ENCODE measurements around the gene PTPRN2. TPM values are rescaled to one million over a fixed set of nuclear protein-coding genes. Genes with fewer than 3 reads are reported as not detected.
"Not testable (repeated sequence)": the region's sequence is repeated elsewhere in the genome, so short reads cannot be mapped to it uniquely, and the experiment has no call there.

The PTPRN2 gene
- total RNA-seq, 1 donor from 2014 or later: 0.72 TPM

DNA sequence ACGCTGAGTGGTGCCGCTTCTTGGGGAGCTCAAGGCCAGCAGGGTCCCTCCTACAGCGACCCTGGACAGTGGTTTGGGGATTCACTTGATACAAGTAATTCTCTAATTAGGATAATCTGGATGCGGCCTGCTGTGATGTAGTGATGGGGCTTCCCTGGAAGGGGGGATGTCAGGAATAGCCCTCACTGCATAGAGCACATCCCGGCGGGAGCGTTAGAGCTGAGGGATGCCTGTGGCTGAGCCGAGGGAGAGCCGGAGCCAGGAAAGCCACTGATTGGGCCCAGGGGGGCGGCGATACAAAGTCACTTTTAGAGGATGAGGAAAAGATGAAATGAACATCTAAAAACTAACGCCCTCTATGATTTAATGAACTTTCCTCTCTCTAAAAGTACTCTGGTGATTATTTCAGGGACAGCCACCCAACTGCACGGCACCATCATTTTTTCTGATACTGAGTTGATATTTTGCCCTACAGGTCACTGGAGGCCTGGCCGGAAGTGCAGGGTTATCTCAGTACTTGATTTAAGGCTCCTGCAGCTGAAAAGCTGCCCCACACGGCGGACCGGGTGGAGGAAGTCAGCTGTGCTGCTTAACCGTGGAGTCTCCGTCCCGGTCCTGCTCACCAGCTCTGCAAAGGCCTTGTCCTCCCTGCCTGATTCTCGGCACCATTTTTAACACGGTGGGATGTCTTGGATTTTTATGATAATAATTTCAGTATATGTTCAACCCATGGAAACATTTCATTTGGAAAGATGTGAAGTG is 732.0 kb downstream of the PTPRN2 start:
- no peak for DNase-seq (ENCODE audit: low spot score)

DNA sequence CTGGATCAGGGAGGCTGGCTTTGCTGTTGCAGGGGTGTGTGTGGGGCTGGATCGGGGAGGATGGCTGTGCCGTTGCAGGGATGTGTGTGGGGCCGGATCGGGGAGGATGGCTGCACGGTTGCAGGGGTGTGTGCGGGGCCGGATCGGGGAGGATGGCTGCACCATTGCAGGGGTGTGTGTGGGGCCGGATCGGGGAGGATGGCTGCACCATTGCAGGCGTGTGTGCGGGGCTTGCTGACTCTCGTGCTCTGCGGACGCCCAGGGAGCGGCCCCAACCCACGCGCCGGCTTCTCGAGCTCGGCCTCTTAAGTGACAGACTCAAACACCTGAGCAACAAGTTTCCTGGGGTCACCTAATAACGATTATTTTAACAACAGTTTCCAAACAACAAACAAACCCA is 732.6 kb downstream of the PTPRN2 start:
- no peak for DNase-seq (ENCODE audit: low spot score)

DNA sequence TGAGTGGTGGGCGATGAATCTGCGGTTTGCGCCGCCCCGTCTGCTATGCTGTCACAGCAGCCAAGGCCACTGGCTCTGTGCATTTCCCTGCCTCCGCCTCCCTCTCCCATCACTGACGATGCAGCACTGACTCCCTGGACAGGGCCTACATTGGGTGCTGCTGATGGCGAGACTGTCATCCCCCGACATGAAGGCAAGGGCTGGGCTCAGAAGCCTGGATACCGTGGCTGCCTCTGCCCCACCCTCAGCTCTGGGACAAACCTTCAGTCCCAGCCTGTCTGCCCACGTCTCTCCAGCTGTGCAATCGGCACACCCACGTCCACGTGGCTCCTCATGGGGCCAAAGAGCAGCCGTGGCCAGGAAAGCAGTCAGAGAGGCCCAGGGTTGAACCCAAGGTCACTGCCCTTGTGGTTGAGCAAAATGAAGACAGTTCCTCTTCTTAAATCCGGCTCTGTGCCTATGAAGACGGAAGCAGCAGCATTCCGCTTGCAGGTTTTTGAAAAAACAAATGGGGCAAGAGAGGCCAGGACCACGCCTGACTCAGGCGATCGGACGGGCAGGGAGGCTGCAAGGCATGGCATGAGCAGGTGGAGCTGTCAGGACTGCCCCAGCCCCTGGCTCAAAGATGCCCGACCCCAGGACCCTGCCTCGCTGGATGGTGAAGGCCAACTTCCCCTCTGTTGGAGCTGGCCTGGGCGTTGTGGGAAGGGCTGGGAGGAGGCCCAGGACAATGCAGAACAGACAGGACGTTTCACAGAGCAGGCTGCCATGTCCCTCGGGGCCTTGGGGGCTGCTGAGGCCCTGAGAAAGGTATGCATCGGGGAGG is 733.3 kb downstream of the PTPRN2 start:
- peak; percentile 24 for DNase-seq (ENCODE audit: low spot score)

DNA sequence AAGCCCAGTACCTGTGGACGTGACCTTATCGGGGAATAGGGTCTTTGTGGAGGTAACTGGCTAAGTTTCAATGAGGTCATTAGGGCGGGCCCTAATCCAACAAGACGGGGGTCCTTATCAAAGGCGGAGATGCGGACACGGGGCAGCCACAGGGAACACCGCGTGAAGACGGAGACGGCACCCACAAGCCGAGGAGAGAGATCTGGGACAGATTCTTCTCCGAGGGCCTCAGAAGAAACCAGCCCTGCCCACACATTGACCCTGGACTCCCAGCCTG is 733.9 kb downstream of the PTPRN2 start:
- no peak for DNase-seq (ENCODE audit: low spot score)

DNA sequence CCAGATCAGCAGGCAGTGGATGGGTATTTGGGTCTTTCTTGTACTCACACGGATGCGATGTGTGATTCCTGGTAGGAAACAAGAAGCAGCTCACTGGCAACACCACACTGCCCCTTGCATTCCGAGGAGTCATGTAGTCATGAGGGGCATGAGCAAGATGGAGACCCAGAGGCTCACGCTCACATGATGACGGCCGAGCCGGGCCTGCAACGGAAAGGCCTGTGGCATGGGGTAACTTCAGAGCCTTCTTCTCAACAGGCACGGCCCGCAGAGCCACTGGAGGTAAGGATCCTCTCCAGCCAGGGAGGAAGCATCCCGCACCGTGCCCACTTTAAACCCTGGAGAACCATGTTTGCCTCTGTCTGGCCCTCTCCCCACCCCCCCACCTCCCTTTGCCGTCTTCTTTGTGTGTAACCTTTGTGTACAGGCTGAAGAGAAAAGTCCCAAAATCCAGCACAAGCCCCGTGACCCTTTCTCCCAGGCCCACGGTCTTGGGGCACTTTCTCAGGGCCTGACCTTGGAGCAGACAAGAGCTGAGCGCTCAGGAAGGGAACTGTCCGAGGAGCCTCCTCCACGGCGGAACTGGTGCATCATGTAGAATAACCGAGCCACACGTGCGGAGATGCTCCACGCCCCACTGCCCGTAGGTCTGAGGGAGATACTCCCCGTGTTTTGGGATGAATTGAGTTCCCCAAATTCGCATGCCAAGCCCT is 734.4 kb downstream of the PTPRN2 start:
- DNase-seq (ENCODE audit: low spot score): no peak

DNA sequence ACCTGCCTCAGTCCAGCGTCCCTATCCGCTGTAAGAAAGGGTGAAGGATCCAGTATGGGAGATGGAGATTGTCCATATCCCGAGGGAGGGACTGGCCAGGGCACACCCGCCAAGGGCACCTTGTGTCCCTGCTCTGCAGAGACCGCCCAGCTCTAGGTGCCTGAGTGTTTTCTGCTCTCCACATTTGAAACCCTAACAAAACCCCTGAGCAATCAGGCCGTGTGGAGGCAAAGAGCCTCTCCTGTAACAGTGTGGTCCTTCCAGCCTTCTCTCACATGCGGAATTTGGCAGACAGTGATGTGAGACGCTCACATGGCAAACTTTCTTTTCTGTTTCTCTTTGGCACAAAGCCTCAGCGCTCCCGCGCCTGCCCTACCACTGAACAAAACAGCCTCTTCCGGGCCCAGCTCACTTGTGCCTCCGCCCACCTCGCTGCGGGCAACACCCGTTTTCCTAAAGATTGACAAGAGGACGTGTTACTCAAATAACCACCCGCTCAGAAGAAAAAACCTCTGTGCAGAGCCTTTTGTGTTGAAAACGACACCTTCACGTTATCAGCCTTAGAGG is 736.0 kb downstream of the PTPRN2 start:
- peak; percentile 31 for DNase-seq (ENCODE audit: low spot score)

DNA sequence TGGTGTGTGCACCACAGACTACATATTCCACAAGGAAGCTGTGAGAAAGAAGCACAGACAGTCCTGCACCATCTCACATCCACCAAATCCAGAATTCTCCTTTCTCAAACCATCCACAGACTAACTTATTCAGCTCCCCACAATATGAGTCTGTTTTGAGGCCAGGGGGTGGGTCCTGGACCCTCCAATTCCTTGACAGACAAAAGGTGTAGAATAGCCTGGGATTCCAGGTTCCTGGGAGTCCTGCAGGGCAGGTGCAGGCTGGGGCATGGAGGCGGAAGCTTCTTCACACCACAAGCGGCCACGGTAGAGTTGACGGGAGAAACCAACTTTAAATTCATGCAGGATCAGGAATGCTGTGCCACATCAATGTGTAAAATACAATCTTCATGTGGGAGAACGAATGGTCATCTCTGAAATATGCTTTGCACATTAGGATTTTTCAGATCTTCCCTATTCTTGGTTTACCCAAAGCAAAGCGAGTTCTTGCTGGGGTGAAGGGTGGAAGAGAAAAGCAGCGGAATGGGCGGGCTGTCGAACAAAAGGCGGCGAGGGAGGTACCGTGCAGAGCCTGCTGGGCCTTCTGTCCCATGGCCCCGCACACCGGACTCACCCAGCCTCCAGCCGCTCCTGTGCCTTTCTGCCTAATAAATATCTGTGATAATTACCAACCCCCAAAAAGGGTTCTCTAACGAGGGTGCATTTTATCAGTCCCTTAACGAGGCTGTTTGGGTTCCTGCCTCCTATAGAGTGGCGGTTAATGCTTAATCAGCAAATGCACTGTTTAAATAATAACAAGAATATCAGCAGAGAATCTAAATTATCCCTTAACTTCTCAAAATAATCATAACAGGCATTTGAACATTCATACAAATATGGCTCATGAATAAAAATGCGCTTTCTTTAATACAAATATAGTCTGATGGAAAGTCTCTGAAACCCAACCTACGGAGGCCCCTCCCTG is 736.9 kb downstream of the PTPRN2 start:
- DNase-seq (ENCODE audit: low spot score): no peak

DNA sequence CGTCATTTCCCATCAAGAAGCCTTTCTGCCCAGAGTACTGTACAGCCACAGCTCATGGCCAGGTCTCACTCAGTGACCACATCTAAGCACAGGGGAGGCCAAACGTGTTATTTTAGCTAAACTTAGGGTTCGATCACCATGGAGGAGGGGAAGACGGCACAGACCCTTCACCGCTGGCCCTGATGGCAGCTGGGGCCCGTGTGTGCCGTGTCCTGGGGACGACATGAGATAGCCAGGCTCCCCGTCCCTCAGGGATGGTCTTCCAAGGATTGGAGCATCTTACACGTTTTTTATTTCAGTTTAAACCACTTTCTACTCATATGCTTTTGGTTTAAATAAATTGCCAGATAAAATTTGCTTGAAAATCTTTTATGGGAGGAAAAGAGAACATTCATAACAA is 737.9 kb downstream of the PTPRN2 start:
- DNase-seq (ENCODE audit: low spot score): no peak

DNA sequence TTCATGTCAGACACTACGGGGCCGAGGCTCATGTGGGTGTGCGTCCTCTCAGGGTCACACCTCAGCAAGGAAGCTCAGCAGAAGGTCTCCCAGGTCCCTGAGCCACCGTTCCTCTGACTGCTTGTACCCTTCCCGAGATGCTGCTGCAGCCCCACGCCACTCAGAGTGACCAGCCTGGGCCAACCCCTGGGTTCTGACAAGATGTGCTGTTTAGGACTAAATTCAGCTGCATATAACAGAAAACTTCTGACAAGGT is 738.4 kb downstream of the PTPRN2 start:
- DNase-seq (ENCODE audit: low spot score): no peak

DNA sequence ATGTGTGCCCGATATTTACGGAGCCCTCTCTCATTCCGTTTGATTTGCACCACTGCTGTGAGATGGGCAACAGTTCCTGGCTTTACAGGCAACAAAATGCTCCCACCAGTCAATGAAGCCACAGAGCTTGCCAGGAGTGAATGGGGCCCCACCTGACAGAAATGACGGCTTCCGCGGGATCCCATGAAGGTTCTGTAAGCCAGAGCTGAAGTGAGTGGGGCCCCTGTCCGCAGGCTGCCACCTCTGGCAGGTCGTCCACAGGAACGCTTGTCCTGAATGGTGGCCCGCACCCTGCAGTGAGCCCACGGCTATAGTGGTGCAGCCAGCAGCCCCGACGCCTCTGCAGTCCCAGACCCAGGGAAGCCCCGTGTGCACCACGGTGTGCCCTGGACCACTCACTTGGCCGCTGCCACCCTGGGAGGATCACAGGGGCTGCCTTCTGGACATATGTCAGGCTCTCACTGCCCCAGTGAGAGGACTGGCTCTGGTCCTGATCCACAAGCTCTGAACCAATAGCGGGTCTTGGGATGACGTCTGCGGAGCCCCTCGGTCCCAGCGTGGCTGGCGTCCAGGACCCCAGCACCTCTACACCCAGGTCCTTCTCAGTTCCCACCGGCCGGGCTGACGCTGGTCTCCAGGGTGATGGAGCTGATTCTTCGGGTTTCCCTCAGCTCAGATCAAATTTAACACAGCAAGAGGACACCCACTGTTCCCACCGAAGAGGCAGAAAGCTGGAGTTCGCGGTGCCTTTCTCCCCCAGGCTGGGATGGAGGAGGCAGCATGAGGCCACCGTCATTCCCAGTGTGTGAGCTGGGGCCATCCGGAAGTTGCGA is 738.9 kb downstream of the PTPRN2 start:
- DNase-seq (ENCODE audit: low spot score): no peak

DNA sequence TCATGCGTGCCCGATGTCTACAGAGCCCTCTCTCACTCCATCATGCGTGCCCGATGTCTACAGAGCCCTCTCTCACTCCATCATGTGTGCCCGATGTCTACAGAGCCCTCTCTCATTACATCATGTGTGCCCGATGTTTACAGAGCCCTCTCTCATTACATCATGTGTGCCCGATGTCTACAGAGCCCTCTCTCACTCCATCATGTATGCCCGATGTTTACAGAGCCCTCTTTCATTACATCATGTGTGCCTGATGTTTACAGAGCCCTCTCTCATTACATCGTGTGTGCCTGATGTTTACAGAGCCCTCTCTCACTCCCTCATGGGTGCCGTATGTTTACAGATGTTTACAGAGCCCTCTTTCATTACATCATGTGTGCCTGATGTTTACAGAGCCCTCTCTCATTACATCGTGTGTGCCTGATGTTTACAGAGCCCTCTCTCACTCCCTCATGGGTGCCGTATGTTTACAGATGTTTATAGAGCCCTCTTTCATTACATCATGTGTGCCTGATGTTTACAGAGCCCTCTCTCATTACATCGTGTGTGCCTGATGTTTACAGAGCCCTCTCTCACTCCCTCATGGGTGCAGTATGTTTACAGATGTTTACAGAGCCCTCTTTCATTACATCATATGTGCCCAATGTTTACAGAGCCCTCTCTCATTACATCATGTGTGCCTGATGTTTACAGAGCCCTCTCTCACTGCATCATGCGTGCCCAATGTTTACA is 739.7 kb downstream of the PTPRN2 start:
- DNase-seq (ENCODE audit: low spot score): not testable (repeated sequence)

DNA sequence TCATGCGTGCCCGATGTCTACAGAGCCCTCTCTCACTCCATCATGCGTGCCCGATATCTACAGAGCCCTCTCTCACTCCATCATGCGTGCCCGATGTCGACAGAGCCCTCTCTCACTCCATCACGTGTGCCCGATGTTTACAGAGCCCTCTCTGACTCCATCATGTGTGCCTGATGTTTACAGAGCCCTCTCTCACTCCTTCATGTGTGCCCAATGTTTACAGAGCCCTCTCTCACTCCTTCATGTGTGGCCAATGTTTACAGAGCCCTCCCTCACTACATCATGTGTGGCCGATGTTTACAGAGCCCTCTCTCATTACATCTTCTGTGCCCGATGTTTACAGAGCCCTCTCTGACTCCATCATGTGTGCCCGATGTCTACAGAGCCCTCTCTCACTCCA is 740.9 kb downstream of the PTPRN2 start:
- not testable (repeated sequence) for DNase-seq (ENCODE audit: low spot score)

DNA sequence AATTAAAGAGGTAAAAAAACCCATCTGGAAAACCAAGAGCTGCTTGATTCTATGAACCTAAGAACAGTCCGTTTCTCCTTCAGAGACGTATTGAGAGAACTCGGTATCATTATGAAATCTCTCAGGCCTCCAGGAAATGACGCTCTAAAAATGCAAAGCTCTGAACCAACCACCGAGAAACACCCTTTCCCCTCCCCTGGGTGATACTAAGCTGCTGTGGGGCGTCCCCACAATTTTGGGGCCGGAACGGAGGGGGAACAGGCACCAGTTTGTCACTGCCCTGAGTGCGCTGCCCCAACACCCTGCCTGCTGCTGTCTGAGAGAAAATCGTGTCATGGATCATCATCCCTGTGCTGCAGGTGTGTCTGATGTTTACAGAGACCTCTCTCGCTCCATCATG is 741.4 kb downstream of the PTPRN2 start:
- no peak for DNase-seq (ENCODE audit: low spot score)

DNA sequence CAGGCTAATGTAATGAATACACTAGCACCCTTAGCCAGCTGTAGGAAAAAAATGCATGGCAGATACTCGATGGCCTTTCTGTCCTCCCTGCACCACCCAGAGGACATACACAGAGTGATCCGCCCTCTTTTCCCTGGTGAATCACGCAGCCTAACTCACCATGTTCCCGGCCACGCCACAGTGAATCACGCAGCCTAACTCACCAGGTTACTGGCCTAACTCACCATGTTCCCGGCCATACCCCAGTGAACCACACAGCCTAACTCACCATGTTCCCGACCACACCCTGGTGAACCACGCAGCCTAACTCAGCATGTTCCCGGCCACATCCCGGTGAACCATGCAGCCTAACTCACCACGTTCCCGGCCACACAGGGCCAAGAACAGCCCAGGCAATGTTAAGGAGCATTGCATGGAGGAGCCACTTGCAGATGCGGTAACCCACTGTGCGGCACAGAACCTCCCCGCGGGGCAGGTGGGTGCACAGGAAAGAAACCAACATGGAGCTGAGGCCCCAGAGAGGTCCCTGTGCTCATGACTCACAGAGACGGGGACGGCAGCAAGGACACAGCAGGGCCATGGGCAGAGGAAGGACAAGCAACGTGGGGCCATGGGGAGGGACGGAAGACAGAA is 742.3 kb downstream of the PTPRN2 start:
- DNase-seq (ENCODE audit: low spot score): no peak

DNA sequence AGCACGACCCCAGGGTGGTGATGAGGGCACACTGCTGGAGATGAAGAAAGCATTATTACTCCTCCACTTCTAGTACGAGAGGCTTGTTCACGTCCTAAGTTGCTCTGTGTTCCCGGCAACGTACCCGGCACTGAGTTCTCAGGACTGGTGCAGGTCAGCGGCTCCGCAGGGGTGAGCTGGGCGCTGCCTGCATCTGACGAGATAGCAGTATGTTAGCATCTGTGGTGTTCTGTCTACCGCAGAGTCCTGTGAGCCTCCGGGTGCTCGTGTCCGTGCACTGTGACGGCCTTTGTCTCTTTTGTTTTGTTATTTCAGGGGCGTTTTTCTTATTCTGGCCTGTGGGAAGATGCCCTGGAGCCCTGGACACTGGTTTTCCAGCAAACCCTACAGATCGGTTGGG is 743.0 kb downstream of the PTPRN2 start:
- no peak for DNase-seq (ENCODE audit: low spot score)

DNA sequence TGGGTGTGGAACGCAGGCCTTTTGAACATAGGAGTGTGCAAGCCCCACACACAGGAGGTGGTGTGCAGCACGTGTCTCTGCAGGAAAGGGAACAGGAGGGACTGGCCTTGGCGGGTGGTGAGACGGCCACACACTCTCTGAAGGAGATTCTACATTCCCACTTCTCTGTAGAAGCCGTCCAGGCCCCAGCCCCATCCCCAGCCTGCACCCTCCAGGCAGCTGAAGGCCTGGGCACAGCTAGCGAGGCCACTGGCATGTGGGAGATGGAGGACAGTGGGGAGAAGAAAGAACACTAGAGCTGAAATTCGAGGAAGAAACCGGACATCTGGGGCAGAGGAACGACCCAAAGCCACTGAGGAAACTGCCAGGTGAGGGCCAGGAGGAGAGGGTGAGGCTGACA is 743.5 kb downstream of the PTPRN2 start:
- no peak for DNase-seq (ENCODE audit: low spot score)

DNA sequence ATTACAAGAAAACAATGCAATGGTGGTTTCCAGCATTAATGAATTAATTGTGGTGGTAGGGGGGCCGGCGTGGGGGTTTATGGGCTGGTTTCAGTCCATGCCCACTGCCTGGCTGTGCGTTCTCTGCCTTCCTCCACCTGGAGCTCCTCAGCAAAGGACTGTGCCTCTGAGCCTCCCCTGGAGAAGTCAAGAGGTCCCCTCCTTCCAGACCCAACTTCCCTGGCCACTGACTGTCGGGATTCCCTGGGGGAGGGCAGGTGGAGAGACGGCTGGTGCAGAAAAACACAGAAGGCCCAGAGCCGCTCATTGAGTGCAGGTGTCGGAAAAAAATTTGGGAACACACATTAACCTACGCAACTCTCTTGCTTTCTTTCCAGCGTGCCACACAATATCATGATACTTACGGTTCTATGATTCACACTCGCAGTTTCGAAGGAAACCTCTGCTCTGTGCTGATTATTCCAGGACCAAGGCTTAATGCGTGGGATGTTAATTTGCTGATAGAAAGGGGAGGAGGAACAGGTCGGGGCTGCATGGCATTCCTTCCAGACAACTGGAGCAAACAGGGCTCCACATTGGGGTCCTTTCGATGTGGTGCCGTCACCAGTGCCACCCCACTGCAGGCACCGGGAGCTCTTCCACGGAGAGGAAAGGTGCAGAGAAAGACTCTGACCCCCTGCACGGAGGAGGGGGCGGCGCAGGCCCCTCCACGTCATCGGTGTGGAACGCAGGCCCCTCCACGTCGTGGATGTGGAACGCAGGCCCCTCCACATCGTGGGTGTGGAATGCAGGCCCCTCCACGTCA is 744.1 kb downstream of the PTPRN2 start:
- no peak for DNase-seq (ENCODE audit: low spot score)

DNA sequence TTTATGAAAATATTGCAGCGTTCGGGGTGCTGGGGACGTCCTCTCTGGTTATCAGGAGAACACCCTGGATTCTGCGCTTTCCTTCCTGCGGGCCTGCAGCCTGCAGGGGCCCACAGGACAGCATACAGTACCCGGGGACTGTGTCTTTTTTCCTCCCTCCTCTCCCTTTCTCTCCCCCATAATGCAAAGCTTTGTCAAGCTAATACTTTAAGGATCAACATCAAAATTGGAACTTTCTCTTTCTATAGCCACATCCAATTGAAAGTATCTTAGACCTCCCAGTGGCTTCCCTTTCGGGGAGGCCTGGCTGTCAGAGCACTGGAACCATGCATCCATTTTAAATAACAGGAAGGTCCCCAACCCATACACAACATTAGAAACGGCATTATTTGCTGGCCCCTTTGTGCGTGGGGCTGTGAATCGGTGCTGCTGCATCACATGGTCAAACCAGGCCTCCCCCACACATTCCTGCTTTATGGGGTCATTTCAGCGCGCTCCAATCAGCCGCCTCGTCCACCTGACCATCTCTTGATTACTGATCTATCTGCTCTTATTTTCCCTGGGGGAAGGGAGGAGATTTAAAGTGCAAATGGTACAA is 745.8 kb downstream of the PTPRN2 start:
- no peak for DNase-seq (ENCODE audit: low spot score)

Data from umbilical cord (tissue), 2 donors.